ENCODE measurements around the gene NAT9. TPM values are rescaled to one million over a fixed set of nuclear protein-coding genes. Genes with fewer than 3 reads are reported as not detected.

Gene NAT9
- total RNA-seq, 2 donors from 2014 or later = 58.3 to 77.3 TPM

DNA sequence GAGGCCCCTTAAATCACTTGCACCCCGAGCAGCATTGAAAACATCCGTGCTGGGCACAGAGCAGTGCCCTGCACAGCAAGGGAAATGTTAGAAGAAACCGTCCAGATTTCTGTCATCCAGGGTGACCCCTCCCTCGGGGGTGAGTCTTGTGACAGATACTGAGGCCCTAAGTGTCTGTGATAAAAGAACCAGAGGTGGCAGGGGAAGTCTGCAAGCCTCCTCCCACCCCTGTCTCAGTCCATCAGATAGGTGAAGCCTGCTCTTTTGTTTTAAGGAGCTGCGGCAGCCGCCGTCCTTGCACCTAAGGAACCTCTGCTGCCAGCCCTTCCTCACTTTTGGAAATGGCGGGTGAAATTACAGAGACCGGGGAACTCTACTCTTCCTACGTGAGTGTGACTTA lies 845 bp upstream of the NAT9 start:
- Histone ChIP-seq H3K4me3 (ENCODE audit: low read length) (peak overlapping the region; percentile 97), H3K27me3 (ENCODE audit: control insufficient read depth, insufficient read depth, low read length, poor library complexity, severe bottlenecking) (no peaks in the 10 kb centered on the region), H3K36me3 (ENCODE audit: control insufficient read depth, insufficient read depth, low read length) (peaks cover 52% of the 10 kb centered on the region), H3K27ac (ENCODE audit: low read depth, low read length) (no peak overlapping the region), H3K9ac (ENCODE audit: extremely low read depth, low read length, poor library complexity, severe bottlenecking) (peak overlapping the region; percentile 67), H3K9me3 (ENCODE audit: control insufficient read depth, low read length) (no peaks in the 10 kb centered on the region), H3K4me1 (ENCODE audit: control insufficient read depth, insufficient read depth, low read length) (peaks cover 5% of the 10 kb centered on the region)
- TF ChIP-seq, protein P1, sequence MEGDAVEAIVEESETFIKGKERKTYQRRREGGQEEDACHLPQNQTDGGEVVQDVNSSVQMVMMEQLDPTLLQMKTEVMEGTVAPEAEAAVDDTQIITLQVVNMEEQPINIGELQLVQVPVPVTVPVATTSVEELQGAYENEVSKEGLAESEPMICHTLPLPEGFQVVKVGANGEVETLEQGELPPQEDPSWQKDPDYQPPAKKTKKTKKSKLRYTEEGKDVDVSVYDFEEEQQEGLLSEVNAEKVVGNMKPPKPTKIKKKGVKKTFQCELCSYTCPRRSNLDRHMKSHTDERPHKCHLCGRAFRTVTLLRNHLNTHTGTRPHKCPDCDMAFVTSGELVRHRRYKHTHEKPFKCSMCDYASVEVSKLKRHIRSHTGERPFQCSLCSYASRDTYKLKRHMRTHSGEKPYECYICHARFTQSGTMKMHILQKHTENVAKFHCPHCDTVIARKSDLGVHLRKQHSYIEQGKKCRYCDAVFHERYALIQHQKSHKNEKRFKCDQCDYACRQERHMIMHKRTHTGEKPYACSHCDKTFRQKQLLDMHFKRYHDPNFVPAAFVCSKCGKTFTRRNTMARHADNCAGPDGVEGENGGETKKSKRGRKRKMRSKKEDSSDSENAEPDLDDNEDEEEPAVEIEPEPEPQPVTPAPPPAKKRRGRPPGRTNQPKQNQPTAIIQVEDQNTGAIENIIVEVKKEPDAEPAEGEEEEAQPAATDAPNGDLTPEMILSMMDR (conservative IDR thresholded peaks at IDR 0.05) = no peak
- Mint-ChIP-seq H3K27me3 (ENCODE audit: insufficient read depth) (no peaks in the 10 kb centered on the region), H3K9me3 (no peaks in the 10 kb centered on the region), H3K4me1 (peaks cover 9% of the 10 kb centered on the region), H3K27ac (peak overlapping the region; percentile 86), H3K36me3 (ENCODE audit: low read depth) (peaks cover 36% of the 10 kb centered on the region), H3K4me3 (peak overlapping the region; percentile 87)
- peak; percentile 70 for DNase-seq
- 38 to 53% methylated on average over 8 to 10 of the region's 10 CpGs for WGBS, 2 experiments (ENCODE audit: insufficient coverage in 1 of 2, insufficient read length in 1 of 2)

DNA sequence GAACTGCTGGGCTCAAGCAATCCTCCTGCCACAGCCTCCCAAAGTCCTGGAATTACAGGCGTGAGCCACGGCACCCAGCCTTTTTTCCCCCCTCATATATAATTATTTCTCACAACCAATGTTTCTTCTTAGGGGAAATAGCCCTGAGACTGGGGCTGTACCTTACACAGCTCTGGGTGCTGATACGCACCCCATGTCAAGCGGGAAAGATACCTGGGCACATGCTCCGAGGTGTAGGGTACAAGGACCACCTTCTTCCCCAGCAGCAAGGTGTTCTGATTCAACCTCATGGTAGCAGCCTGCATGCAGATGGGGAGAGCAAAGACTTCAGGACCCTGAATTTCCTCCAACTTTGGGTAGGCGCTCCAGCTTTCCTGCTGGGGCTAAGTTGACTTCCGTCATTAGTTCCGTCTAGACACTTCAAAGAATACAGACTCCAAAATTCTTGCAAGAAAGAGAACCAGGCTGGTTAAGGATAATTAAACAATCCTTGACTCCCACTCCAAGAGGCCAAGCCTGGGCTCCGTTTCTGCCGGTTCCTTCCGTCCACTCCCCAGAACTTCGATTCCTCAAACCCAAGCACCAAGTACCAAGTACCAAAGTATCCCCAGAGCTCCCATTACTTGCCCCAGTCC lies 619 bp downstream of the NAT9 start:
- Histone ChIP-seq H3K9me3 (ENCODE audit: control insufficient read depth, low read length) (no peaks in the 10 kb centered on the region), H3K36me3 (ENCODE audit: control insufficient read depth, insufficient read depth, low read length) (peaks cover 56% of the 10 kb centered on the region), H3K4me3 (ENCODE audit: low read length) (peak overlapping the region; percentile 95), H3K27me3 (ENCODE audit: control insufficient read depth, insufficient read depth, low read length, poor library complexity, severe bottlenecking) (no peaks in the 10 kb centered on the region), H3K4me1 (ENCODE audit: control insufficient read depth, insufficient read depth, low read length) (peaks cover 5% of the 10 kb centered on the region), H3K27ac (ENCODE audit: low read depth, low read length) (peak overlapping the region; percentile 50), H3K9ac (ENCODE audit: extremely low read depth, low read length, poor library complexity, severe bottlenecking) (peak overlapping the region; percentile 58)
- Mint-ChIP-seq H3K27ac (peak overlapping the region; percentile 90), H3K4me1 (peaks cover 9% of the 10 kb centered on the region), H3K4me3 (peak overlapping the region; percentile 87), H3K9me3 (no peaks in the 10 kb centered on the region), H3K36me3 (ENCODE audit: low read depth) (peaks cover 41% of the 10 kb centered on the region), H3K27me3 (ENCODE audit: insufficient read depth) (no peaks in the 10 kb centered on the region)
- 41 to 48% methylated on average over 11 to 12 of the region's 12 CpGs for WGBS, 2 experiments (ENCODE audit: insufficient coverage in 1 of 2, insufficient read length in 1 of 2)
- TF ChIP-seq, protein P1 (conservative IDR thresholded peaks at IDR 0.05) = no peak
- DNase-seq = no peak

DNA sequence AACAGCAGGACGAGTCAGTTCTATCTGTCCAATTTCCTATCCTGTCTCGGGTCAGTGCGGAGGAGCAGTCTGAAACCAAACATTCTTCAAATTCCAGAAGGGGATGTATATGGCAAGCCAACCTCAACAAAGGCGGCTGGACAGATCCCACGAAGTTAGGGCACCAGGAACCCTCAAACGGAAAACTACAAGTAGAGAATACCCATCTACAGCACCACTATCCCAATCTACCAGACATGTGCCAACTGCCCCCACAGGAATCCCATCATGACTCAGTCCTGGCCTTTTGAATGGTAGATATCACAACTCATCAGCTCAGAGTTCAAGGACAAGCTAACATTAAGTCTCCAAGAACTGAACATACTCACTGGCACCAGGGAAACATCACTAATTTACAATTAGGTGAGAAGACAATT lies 2.3 kb downstream of the NAT9 start:
- Histone ChIP-seq H3K27me3 (ENCODE audit: control insufficient read depth, insufficient read depth, low read length, poor library complexity, severe bottlenecking) (no peaks in the 10 kb centered on the region), H3K27ac (ENCODE audit: low read depth, low read length) (no peak overlapping the region), H3K9me3 (ENCODE audit: control insufficient read depth, low read length) (no peaks in the 10 kb centered on the region), H3K4me3 (ENCODE audit: low read length) (no peak overlapping the region), H3K4me1 (ENCODE audit: control insufficient read depth, insufficient read depth, low read length) (peaks cover 5% of the 10 kb centered on the region), H3K9ac (ENCODE audit: extremely low read depth, low read length, poor library complexity, severe bottlenecking) (no peak overlapping the region), H3K36me3 (ENCODE audit: control insufficient read depth, insufficient read depth, low read length) (peaks cover 56% of the 10 kb centered on the region)
- TF ChIP-seq, protein P1 (conservative IDR thresholded peaks at IDR 0.05) = no peak
- Mint-ChIP-seq H3K9me3 (no peaks in the 10 kb centered on the region), H3K4me3 (peak overlapping the region; percentile 87), H3K27ac (peak overlapping the region; percentile 69), H3K4me1 (peaks cover 10% of the 10 kb centered on the region), H3K27me3 (ENCODE audit: insufficient read depth) (no peaks in the 10 kb centered on the region), H3K36me3 (ENCODE audit: low read depth) (peaks cover 44% of the 10 kb centered on the region)
- no peak for DNase-seq
- 88 to 100% methylated on average over 3 to 6 of the region's 6 CpGs for WGBS, 2 experiments (ENCODE audit: insufficient coverage in 1 of 2, insufficient read length in 1 of 2)
